K562 (cell line): ENCODE data around the gene HRH3.

Source experiments
- EZH2 ChIP-seq: IDR thresholded peaks from 2 replicates; pipeline ENCODE4 v1.6.1; 2012; ENCODE audit warnings: low read depth, mild to moderate bottlenecking, inconsistent platforms, low read length, borderline replicate concordance
- FIP1L1 ChIP-seq: fragments of 200-400 bp; formaldehyde crosslinking; IDR thresholded peaks from 2 replicates; pipeline ENCODE4 v1.6.1; 2018; ENCODE audit warnings: mild to moderate bottlenecking, low read depth, low read length; ENCODE audit not compliant: poor library complexity, severe bottlenecking
- FOXK1 ChIP-seq: sonication (generic); formaldehyde crosslinking; IDR thresholded peaks from 2 replicates; pipeline ENCODE4 v1.8.0; 2022; ENCODE audit warnings: missing genetic modification reagents, mild to moderate bottlenecking, borderline replicate concordance
- GABPA ChIP-seq: fragments of 200-800 bp; sonication (Bioruptor generic); conservative IDR thresholded peaks from 2 replicates; pipeline ENCODE4 v1.6.1; 2016; ENCODE audit warnings: low read depth, missing genetic modification characterization, missing compliant biosample characterization
- HIVEP1 ChIP-seq: fragments of 250-450 bp; sonication (Bioruptor Pico); IDR thresholded peaks from 2 replicates; pipeline ENCODE4 v1.4.0; 2020; ENCODE audit warnings: mild to moderate bottlenecking
- KAT7 ChIP-seq: sonication (generic); formaldehyde crosslinking; IDR thresholded peaks from 2 replicates; pipeline ENCODE4 v1.8.0; 2022; ENCODE audit warnings: missing genetic modification reagents, mild to moderate bottlenecking, borderline replicate concordance
- RBBP5 ChIP-seq: fragments of 200-600 bp; sonication (generic); IDR thresholded peaks from 2 replicates; pipeline ENCODE4 v1.6.1; 2012; ENCODE audit warnings: borderline replicate concordance, mild to moderate bottlenecking, low read length, control low read depth, inconsistent platforms; ENCODE audit not compliant: insufficient read depth, poor library complexity, severe bottlenecking
- SMC3 ChIP-seq: conservative IDR thresholded peaks from 2 replicates; pipeline ENCODE4 v1.6.1; 2011; ENCODE audit warnings: low read depth, low read length, improper control_type of control experiment; ENCODE audit not compliant: insufficient read depth
- TAF7 ChIP-seq: fragments of 450-650 bp; IDR thresholded peaks from 2 replicates; pipeline ENCODE4 v1.6.1; 2016; ENCODE audit warnings: missing genetic modification characterization, missing compliant biosample characterization
- ZFP1 ChIP-seq: fragments of 450-650 bp; formaldehyde crosslinking; IDR thresholded peaks from 2 replicates; pipeline ENCODE4 v1.4.0; 2020; ENCODE audit warnings: mild to moderate bottlenecking, mixed read lengths
- TF ChIP-seq, protein P1 (sequence below), 3 experiments: IDR thresholded peaks in 2 of 3; conservative IDR thresholded peaks in 1 of 3; 2 replicates each; pipeline ENCODE4 v1.5.1; 2011 to 2012; ENCODE audit warnings: low read length in 3 of 3, mild to moderate bottlenecking in 3 of 3, control low read depth in 2 of 3, improper control_type of control experiment in 1 of 3, inconsistent platforms in 1 of 3, low read depth in 1 of 3, mixed read lengths in 1 of 3, moderate library complexity in 1 of 3; ENCODE audit not compliant: insufficient read depth in 2 of 3
- TF ChIP-seq, protein P2 (sequence below): fragments of 200-800 bp; sonication (Bioruptor generic); IDR thresholded peaks from 2 replicates; pipeline ENCODE4 v1.6.1; 2016; ENCODE audit warnings: missing genetic modification characterization, missing compliant biosample characterization
- TF ChIP-seq, protein P3 (sequence below): fragments of 450-650 bp; IDR thresholded peaks from 2 replicates; pipeline ENCODE4 v1.6.1; 2016; ENCODE audit warnings: mild to moderate bottlenecking, moderate library complexity

DNA sequence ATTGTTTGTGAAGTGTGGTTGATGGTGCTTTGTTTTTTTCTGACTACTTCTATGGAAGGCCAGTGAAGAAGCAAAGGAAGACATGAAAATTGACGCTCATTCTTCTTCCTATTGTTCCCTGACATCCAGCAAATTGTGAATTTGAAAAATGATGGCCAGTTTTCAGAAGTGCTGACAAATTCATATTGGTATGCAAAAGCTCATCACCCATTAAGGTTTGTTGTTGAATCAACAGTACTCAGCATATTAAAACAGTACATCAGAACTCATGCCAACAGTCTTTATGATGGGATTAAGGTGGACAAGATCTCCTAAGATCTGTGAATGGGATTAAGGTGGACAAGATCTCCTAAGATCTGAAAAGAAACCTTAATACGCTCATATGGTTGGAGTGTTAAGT lies 38.3 kb downstream of the HRH3 start:
- no peak for TF ChIP-seq HIVEP1 (CRISPR knock-in tag)
- TF ChIP-seq, protein P1, sequence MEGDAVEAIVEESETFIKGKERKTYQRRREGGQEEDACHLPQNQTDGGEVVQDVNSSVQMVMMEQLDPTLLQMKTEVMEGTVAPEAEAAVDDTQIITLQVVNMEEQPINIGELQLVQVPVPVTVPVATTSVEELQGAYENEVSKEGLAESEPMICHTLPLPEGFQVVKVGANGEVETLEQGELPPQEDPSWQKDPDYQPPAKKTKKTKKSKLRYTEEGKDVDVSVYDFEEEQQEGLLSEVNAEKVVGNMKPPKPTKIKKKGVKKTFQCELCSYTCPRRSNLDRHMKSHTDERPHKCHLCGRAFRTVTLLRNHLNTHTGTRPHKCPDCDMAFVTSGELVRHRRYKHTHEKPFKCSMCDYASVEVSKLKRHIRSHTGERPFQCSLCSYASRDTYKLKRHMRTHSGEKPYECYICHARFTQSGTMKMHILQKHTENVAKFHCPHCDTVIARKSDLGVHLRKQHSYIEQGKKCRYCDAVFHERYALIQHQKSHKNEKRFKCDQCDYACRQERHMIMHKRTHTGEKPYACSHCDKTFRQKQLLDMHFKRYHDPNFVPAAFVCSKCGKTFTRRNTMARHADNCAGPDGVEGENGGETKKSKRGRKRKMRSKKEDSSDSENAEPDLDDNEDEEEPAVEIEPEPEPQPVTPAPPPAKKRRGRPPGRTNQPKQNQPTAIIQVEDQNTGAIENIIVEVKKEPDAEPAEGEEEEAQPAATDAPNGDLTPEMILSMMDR (IDR thresholded peaks at IDR 0.05 in 2 of 3, conservative IDR thresholded peaks at IDR 0.05 in 1 of 3; ENCODE audit: insufficient read depth in 2 of 3, low read depth in 1 of 3, low read length in 3 of 3), result no peak
- TF ChIP-seq, protein P2, sequence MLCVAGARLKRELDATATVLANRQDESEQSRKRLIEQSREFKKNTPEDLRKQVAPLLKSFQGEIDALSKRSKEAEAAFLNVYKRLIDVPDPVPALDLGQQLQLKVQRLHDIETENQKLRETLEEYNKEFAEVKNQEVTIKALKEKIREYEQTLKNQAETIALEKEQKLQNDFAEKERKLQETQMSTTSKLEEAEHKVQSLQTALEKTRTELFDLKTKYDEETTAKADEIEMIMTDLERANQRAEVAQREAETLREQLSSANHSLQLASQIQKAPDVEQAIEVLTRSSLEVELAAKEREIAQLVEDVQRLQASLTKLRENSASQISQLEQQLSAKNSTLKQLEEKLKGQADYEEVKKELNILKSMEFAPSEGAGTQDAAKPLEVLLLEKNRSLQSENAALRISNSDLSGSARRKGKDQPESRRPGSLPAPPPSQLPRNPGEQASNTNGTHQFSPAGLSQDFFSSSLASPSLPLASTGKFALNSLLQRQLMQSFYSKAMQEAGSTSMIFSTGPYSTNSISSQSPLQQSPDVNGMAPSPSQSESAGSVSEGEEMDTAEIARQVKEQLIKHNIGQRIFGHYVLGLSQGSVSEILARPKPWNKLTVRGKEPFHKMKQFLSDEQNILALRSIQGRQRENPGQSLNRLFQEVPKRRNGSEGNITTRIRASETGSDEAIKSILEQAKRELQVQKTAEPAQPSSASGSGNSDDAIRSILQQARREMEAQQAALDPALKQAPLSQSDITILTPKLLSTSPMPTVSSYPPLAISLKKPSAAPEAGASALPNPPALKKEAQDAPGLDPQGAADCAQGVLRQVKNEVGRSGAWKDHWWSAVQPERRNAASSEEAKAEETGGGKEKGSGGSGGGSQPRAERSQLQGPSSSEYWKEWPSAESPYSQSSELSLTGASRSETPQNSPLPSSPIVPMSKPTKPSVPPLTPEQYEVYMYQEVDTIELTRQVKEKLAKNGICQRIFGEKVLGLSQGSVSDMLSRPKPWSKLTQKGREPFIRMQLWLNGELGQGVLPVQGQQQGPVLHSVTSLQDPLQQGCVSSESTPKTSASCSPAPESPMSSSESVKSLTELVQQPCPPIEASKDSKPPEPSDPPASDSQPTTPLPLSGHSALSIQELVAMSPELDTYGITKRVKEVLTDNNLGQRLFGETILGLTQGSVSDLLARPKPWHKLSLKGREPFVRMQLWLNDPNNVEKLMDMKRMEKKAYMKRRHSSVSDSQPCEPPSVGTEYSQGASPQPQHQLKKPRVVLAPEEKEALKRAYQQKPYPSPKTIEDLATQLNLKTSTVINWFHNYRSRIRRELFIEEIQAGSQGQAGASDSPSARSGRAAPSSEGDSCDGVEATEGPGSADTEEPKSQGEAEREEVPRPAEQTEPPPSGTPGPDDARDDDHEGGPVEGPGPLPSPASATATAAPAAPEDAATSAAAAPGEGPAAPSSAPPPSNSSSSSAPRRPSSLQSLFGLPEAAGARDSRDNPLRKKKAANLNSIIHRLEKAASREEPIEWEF, result no peak
- no peak for TF ChIP-seq TAF7 (tag)
- no peak for TF ChIP-seq ZFP1 (CRISPR knock-in tag)
- TF ChIP-seq EZH2, result no peak
- no peak for TF ChIP-seq FOXK1 (CRISPR knock-in tag)
- TF ChIP-seq, protein P3, sequence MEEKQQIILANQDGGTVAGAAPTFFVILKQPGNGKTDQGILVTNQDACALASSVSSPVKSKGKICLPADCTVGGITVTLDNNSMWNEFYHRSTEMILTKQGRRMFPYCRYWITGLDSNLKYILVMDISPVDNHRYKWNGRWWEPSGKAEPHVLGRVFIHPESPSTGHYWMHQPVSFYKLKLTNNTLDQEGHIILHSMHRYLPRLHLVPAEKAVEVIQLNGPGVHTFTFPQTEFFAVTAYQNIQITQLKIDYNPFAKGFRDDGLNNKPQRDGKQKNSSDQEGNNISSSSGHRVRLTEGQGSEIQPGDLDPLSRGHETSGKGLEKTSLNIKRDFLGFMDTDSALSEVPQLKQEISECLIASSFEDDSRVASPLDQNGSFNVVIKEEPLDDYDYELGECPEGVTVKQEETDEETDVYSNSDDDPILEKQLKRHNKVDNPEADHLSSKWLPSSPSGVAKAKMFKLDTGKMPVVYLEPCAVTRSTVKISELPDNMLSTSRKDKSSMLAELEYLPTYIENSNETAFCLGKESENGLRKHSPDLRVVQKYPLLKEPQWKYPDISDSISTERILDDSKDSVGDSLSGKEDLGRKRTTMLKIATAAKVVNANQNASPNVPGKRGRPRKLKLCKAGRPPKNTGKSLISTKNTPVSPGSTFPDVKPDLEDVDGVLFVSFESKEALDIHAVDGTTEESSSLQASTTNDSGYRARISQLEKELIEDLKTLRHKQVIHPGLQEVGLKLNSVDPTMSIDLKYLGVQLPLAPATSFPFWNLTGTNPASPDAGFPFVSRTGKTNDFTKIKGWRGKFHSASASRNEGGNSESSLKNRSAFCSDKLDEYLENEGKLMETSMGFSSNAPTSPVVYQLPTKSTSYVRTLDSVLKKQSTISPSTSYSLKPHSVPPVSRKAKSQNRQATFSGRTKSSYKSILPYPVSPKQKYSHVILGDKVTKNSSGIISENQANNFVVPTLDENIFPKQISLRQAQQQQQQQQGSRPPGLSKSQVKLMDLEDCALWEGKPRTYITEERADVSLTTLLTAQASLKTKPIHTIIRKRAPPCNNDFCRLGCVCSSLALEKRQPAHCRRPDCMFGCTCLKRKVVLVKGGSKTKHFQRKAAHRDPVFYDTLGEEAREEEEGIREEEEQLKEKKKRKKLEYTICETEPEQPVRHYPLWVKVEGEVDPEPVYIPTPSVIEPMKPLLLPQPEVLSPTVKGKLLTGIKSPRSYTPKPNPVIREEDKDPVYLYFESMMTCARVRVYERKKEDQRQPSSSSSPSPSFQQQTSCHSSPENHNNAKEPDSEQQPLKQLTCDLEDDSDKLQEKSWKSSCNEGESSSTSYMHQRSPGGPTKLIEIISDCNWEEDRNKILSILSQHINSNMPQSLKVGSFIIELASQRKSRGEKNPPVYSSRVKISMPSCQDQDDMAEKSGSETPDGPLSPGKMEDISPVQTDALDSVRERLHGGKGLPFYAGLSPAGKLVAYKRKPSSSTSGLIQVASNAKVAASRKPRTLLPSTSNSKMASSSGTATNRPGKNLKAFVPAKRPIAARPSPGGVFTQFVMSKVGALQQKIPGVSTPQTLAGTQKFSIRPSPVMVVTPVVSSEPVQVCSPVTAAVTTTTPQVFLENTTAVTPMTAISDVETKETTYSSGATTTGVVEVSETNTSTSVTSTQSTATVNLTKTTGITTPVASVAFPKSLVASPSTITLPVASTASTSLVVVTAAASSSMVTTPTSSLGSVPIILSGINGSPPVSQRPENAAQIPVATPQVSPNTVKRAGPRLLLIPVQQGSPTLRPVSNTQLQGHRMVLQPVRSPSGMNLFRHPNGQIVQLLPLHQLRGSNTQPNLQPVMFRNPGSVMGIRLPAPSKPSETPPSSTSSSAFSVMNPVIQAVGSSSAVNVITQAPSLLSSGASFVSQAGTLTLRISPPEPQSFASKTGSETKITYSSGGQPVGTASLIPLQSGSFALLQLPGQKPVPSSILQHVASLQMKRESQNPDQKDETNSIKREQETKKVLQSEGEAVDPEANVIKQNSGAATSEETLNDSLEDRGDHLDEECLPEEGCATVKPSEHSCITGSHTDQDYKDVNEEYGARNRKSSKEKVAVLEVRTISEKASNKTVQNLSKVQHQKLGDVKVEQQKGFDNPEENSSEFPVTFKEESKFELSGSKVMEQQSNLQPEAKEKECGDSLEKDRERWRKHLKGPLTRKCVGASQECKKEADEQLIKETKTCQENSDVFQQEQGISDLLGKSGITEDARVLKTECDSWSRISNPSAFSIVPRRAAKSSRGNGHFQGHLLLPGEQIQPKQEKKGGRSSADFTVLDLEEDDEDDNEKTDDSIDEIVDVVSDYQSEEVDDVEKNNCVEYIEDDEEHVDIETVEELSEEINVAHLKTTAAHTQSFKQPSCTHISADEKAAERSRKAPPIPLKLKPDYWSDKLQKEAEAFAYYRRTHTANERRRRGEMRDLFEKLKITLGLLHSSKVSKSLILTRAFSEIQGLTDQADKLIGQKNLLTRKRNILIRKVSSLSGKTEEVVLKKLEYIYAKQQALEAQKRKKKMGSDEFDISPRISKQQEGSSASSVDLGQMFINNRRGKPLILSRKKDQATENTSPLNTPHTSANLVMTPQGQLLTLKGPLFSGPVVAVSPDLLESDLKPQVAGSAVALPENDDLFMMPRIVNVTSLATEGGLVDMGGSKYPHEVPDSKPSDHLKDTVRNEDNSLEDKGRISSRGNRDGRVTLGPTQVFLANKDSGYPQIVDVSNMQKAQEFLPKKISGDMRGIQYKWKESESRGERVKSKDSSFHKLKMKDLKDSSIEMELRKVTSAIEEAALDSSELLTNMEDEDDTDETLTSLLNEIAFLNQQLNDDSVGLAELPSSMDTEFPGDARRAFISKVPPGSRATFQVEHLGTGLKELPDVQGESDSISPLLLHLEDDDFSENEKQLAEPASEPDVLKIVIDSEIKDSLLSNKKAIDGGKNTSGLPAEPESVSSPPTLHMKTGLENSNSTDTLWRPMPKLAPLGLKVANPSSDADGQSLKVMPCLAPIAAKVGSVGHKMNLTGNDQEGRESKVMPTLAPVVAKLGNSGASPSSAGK, result no peak
- TF ChIP-seq FIP1L1, result no peak
- no peak for TF ChIP-seq GABPA (tag)
- TF ChIP-seq KAT7 (CRISPR knock-in tag), result no peak
- TF ChIP-seq SMC3, result no peak
- no peak for TF ChIP-seq RBBP5
